OCI-M1 (cell line): ENCODE results near the gene P2RY11.

Experiments used
- DNase-seq: peaks from one replicate; lab custom pipeline; 2025; lab: John Stamatoyannopoulos, UW

Gene P2RY11

GRCh38 chr19:10141479-10141878, 30.0 kb downstream of the P2RY11 start:
- no peak for DNase-seq

- DNase-seq, result no peak
Observed at GRCh38 chr19:10141973-10142372, 30.5 kb downstream of the P2RY11 start.

GRCh38 chr19:10142701-10143375, 31.3 kb downstream of the P2RY11 start:
- no peak for DNase-seq

- DNase-seq, result no peak
Observed at GRCh38 chr19:10143681-10144080, 32.2 kb downstream of the P2RY11 start.

- DNase-seq, result no peak
Observed at GRCh38 chr19:10144361-10144760, 32.9 kb downstream of the P2RY11 start.

- DNase-seq, result no peak
Observed at GRCh38 chr19:10145031-10145430, 33.5 kb downstream of the P2RY11 start.

- DNase-seq, result no peak
Observed at GRCh38 chr19:10146142-10146541, 34.6 kb downstream of the P2RY11 start.

GRCh38 chr19:10149427-10149826, 37.9 kb downstream of the P2RY11 start:
- DNase-seq, result no peak

- no peak for DNase-seq
Observed at GRCh38 chr19:10151521-10151920, 40.0 kb downstream of the P2RY11 start.

GRCh38 chr19:10152100-10152499, 40.6 kb downstream of the P2RY11 start:
- no peak for DNase-seq

- no peak for DNase-seq
Observed at GRCh38 chr19:10155839-10156238, 44.3 kb downstream of the P2RY11 start.

- no peak for DNase-seq
Observed at GRCh38 chr19:10158071-10158470, 46.6 kb downstream of the P2RY11 start.

- DNase-seq, result no peak
Observed at GRCh38 chr19:10158485-10158884, 47.0 kb downstream of the P2RY11 start.

GRCh38 chr19:10159610-10160009, 48.1 kb downstream of the P2RY11 start:
- no peak for DNase-seq

- DNase-seq, result no peak
Observed at GRCh38 chr19:10163536-10163935, 52.0 kb downstream of the P2RY11 start.
